Calu3 (cell line): ENCODE measurements around the gene HEATR9. TPM values are rescaled to one million over a fixed set of nuclear protein-coding genes. Genes with fewer than 3 reads are reported as not detected.

Source experiments
- BruUV-seq: library from RNA; stranded (reverse); fragments of 400-500 nt; replicated peaks from 2 replicates; lab custom pipeline; 2021; lab: Mats Ljungman, UMichigan
- CTCF ChIA-PET: fragments of 300-600 bp; sonication (Branson Sonifier 250); formaldehyde crosslinking; loops from one replicate; lab custom pipeline; 2022; ENCODE audit warnings: antibody characterized with exemption; lab: Charles Lee
- DNase-seq: peaks from one replicate; pipeline ENCODE4 v3.0.0; 2022
- H3K27ac Mint-ChIP-seq: one replicate; pipeline ENCODE4 v1.8.0; 2022; ENCODE audit warnings: mixed read lengths; ENCODE audit not compliant: unreplicated experiment
- H3K27me3 Mint-ChIP-seq: one replicate; pipeline ENCODE4 v1.8.0; 2022; ENCODE audit warnings: mixed read lengths; ENCODE audit not compliant: unreplicated experiment
- H3K36me3 Mint-ChIP-seq: one replicate; pipeline ENCODE4 v1.8.0; 2022; ENCODE audit warnings: mild to moderate bottlenecking, moderate library complexity, mixed read lengths; ENCODE audit not compliant: insufficient read depth, unreplicated experiment
- H3K4me1 Mint-ChIP-seq: one replicate; pipeline ENCODE4 v1.8.0; 2022; ENCODE audit warnings: mild to moderate bottlenecking, low read depth, mixed read lengths; ENCODE audit not compliant: unreplicated experiment
- H3K4me3 Mint-ChIP-seq: one replicate; pipeline ENCODE4 v1.8.0; 2022; ENCODE audit warnings: mild to moderate bottlenecking, low read depth, moderate library complexity, mixed read lengths; ENCODE audit not compliant: unreplicated experiment
- H3K9me3 Mint-ChIP-seq: one replicate; pipeline ENCODE4 v1.8.0; 2022; ENCODE audit warnings: low read depth, mixed read lengths; ENCODE audit not compliant: unreplicated experiment
- CTCF ChIP-seq: fragments of 200-600 bp; IDR thresholded peaks from one replicate; pipeline ENCODE4 v1.8.0; 2022; ENCODE audit warnings: antibody characterized with exemption; ENCODE audit not compliant: unreplicated experiment
- intact Hi-C: fragments of 100-400 bp; cut with micrococcal nuclease; formaldehyde crosslinking; loops from one replicate; pipeline ENCODE4 v1.10.0; 2022; ENCODE audit not compliant: unreplicated experiment
- total RNA-seq: library from RNA; stranded (reverse); gene quantifications from 2 replicates; pipeline ENCODE4 v1.2.3, GENCODE V29; 2022

The HEATR9 gene
- total RNA-seq, 1 experiment from 2014 or later, result not detected

- Mint-ChIP-seq H3K27me3 (no peaks in the 10 kb centered on the region), H3K36me3 (no peaks in the 10 kb centered on the region), H3K4me1 (no peaks in the 10 kb centered on the region), H3K9me3 (no peaks in the 10 kb centered on the region), H3K27ac (no peak overlapping the region), H3K4me3 (no peak overlapping the region)
- CTCF ChIA-PET, result no interaction called here
- intact Hi-C loops, result no loop called here
- no peak for TF ChIP-seq CTCF
- BruUV-seq, result no TSS peak
- no peak for DNase-seq
Measured at GRCh38 chr17:35865412-35866340, 3.0 kb downstream of the HEATR9 start.

- Mint-ChIP-seq H3K4me1 (no peaks in the 10 kb centered on the region), H3K4me3 (no peak overlapping the region), H3K27me3 (no peaks in the 10 kb centered on the region), H3K36me3 (no peaks in the 10 kb centered on the region), H3K27ac (no peak overlapping the region), H3K9me3 (no peaks in the 10 kb centered on the region)
- DNase-seq, result no peak
- BruUV-seq, result no TSS peak
- TF ChIP-seq CTCF, result no peak
- CTCF ChIA-PET, result no interaction called here
- intact Hi-C loops, result no loop called here
Measured at GRCh38 chr17:35864853-35865252, 3.8 kb downstream of the HEATR9 start.

- Mint-ChIP-seq H3K4me3 (no peak overlapping the region), H3K36me3 (peaks cover 30% of the 10 kb centered on the region), H3K27me3 (no peaks in the 10 kb centered on the region), H3K4me1 (no peaks in the 10 kb centered on the region), H3K27ac (no peak overlapping the region), H3K9me3 (no peaks in the 10 kb centered on the region)
- TF ChIP-seq CTCF, result no peak
- no peak for DNase-seq
- no TSS peak for BruUV-seq
- intact Hi-C loops, result no loop called here
- CTCF ChIA-PET, result no interaction called here
Measured at GRCh38 chr17:35856603-35857002, 12.1 kb downstream of the HEATR9 start.

- Mint-ChIP-seq H3K27me3 (no peaks in the 10 kb centered on the region), H3K4me1 (no peaks in the 10 kb centered on the region), H3K36me3 (peaks cover 36% of the 10 kb centered on the region), H3K9me3 (no peaks in the 10 kb centered on the region), H3K4me3 (no peak overlapping the region), H3K27ac (no peak overlapping the region)
- CTCF ChIA-PET, result no interaction called here
- no TSS peak for BruUV-seq
- no peak for DNase-seq
- intact Hi-C loops, result no loop called here
- no peak for TF ChIP-seq CTCF
Measured at GRCh38 chr17:35855965-35856364, 12.7 kb downstream of the HEATR9 start.
